HG03095 (cell line): Measurements from ENCODE around the gene FYTTD1.

Experiments used
- ATAC-seq: cut with Tn5 transposase; IDR thresholded peaks from one replicate; pipeline ENCODE4 v1.9.1; 2021; ENCODE audit warnings: moderate library complexity; ENCODE audit not compliant: unreplicated experiment

Gene FYTTD1

GRCh38 chr3:197737319-197737649 lies 12.4 kb upstream of the FYTTD1 start:
- no peak for ATAC-seq

GRCh38 chr3:197737749-197738462 lies 11.8 kb upstream of the FYTTD1 start:
- ATAC-seq = no peak

- ATAC-seq = no peak
Measured at GRCh38 chr3:197742787-197743186, 6.9 kb upstream of the FYTTD1 start.

GRCh38 chr3:197746209-197746608 lies 3.5 kb upstream of the FYTTD1 start:
- no peak for ATAC-seq

- ATAC-seq = no peak
Measured at GRCh38 chr3:197746801-197747237, 2.9 kb upstream of the FYTTD1 start.

- ATAC-seq = no peak
Measured at GRCh38 chr3:197748597-197749314, 927 bp upstream of the FYTTD1 start.

GRCh38 chr3:197749315-197749600 lies 425 bp upstream of the FYTTD1 start:
- ATAC-seq = peak; percentile 39

GRCh38 chr3:197750396-197750831 lies 731 bp downstream of the FYTTD1 start:
- peak; percentile 35 for ATAC-seq

GRCh38 chr3:197750858-197751737 lies 1.4 kb downstream of the FYTTD1 start:
- ATAC-seq = no peak

- no peak for ATAC-seq
Measured at GRCh38 chr3:197752107-197752506, 2.4 kb downstream of the FYTTD1 start.

- no peak for ATAC-seq
Measured at GRCh38 chr3:197753263-197753662, 3.6 kb downstream of the FYTTD1 start.

GRCh38 chr3:197756704-197757103 lies 7.0 kb downstream of the FYTTD1 start:
- no peak for ATAC-seq

GRCh38 chr3:197758512-197758911 lies 8.8 kb downstream of the FYTTD1 start:
- no peak for ATAC-seq

GRCh38 chr3:197761784-197762183 lies 12.1 kb downstream of the FYTTD1 start:
- no peak for ATAC-seq

GRCh38 chr3:197775317-197775716 lies 25.6 kb downstream of the FYTTD1 start:
- ATAC-seq = no peak

- no peak for ATAC-seq
Measured at GRCh38 chr3:197782230-197782629, 32.5 kb downstream of the FYTTD1 start.

GRCh38 chr3:197784019-197784585 lies 34.4 kb downstream of the FYTTD1 start:
- ATAC-seq = no peak

GRCh38 chr3:197787412-197787811 lies 37.7 kb downstream of the FYTTD1 start:
- ATAC-seq = no peak

GRCh38 chr3:197789309-197789708 lies 39.6 kb downstream of the FYTTD1 start:
- ATAC-seq = no peak

GRCh38 chr3:197790033-197790432 lies 40.4 kb downstream of the FYTTD1 start:
- ATAC-seq = no peak

GRCh38 chr3:197791113-197791891 lies 41.6 kb downstream of the FYTTD1 start, which contains the start of gene LRCH3:
LRCH3 (plus strand) TSS chr3:197791254; CDS start chr3:197791279, 25 bp downstream.
- peak; percentile 61 for ATAC-seq
